Activated CD4-positive, alpha-beta T cell treated with anti-CD3 and anti-CD28 coated beads for 24 hours (primary cell): ENCODE measurements around the gene CDY1B.
"Not testable (repeated sequence)": the region's sequence is repeated elsewhere in the genome, so short reads cannot be mapped to it uniquely, and the experiment has no call there.

ENCODE experiments used
- DNase-seq, 2 donors: peaks; one replicate each; pipeline ENCODE4 v3.0.0-alpha.2; 2020; ENCODE audit warnings: low read depth in 2 of 2

The CDY1B gene

GRCh38 chrY:24047919-24048318 lies at the start of gene CDY1B:
TSS of gene CDY1B (minus strand) at chrY:24048019. CDS start at chrY:24047688, 331 bp downstream.
- DNase-seq: not testable (repeated sequence)

- not testable (repeated sequence) for DNase-seq
Measured at GRCh38 chrY:24049525-24049924, 1.7 kb upstream of the CDY1B start.

- DNase-seq: not testable (repeated sequence)
Measured at GRCh38 chrY:24043209-24043608, 4.6 kb downstream of the CDY1B start.

- not testable (repeated sequence) for DNase-seq
Measured at GRCh38 chrY:24039008-24039718, 8.7 kb downstream of the CDY1B start.

- DNase-seq: not testable (repeated sequence)
Measured at GRCh38 chrY:24026212-24027103, 21.4 kb downstream of the CDY1B start.
